AG09319 (cell line): ENCODE measurements around the gene FGGY.
"Not testable (repeated sequence)": the region's sequence is repeated elsewhere in the genome, so short reads cannot be mapped to it uniquely, and the experiment has no call there.

Source experiments
- DNase-seq: peaks from one replicate; pipeline ENCODE4 v3.0.0-alpha.2; 2010; ENCODE audit warnings: low read depth; ENCODE audit errors: extremely low read depth
- TF ChIP-seq, protein P1 (sequence below): IDR thresholded peaks from 2 replicates; pipeline ENCODE4 v1.5.1; 2011; ENCODE audit warnings: low read depth, mild to moderate bottlenecking, inconsistent platforms, low read length, moderate library complexity

The FGGY gene

GRCh38 chr1:59635097-59635496 lies 338.2 kb downstream of the FGGY start:
- TF ChIP-seq, protein P1, sequence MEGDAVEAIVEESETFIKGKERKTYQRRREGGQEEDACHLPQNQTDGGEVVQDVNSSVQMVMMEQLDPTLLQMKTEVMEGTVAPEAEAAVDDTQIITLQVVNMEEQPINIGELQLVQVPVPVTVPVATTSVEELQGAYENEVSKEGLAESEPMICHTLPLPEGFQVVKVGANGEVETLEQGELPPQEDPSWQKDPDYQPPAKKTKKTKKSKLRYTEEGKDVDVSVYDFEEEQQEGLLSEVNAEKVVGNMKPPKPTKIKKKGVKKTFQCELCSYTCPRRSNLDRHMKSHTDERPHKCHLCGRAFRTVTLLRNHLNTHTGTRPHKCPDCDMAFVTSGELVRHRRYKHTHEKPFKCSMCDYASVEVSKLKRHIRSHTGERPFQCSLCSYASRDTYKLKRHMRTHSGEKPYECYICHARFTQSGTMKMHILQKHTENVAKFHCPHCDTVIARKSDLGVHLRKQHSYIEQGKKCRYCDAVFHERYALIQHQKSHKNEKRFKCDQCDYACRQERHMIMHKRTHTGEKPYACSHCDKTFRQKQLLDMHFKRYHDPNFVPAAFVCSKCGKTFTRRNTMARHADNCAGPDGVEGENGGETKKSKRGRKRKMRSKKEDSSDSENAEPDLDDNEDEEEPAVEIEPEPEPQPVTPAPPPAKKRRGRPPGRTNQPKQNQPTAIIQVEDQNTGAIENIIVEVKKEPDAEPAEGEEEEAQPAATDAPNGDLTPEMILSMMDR, result no peak
- no peak for DNase-seq

DNA sequence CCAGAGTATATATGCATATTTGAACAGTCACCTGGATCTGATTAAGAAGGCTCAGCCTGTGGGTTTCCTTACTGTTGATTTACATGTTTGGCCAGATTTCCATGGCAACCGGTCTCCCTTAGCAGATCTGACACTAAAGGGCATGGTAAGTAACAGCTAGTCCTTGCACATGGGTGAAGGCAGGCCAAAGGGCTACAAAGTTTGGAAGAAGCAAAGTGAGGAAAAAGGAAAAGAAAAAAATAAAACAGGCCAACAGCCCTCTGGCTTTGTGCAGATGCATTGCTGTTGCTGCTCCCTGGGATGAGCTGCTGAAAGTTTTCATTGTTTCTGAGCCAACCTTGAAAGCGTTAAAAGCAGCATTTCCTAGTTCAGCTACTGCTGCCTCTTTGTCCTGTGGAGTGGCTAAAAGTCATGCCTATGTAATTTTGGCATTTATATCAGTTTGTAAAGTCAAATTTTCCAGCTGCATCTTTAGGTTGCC lies 341.4 kb downstream of the FGGY start:
- TF ChIP-seq, protein P1, result no peak
- DNase-seq, result peak; percentile 92

DNA sequence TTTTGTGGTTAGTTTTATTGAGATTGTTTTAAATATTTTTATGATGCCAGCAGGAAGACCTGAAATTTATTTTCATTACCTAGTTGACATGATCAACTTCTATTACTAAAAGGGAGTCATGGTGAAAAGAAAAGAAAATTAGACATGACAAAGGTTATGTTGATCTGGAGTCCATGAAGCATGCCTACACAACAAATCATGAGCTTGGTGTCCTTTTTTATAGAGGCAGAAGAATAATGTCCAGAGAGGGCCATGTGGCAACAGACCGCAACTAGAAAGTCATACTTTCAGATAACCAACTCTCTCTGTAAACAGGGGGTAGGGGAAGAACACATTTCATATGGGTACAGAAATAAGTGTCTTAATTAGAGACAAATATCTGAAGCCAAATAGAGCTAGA lies 342.4 kb downstream of the FGGY start:
- no peak for DNase-seq

GRCh38 chr1:59640851-59641250 lies 344.0 kb downstream of the FGGY start:
- TF ChIP-seq, protein P1, result no peak
- no peak for DNase-seq

More for the DNA sequence above, 342.4 kb downstream of the FGGY start:
- TF ChIP-seq, protein P1, result no peak

DNA sequence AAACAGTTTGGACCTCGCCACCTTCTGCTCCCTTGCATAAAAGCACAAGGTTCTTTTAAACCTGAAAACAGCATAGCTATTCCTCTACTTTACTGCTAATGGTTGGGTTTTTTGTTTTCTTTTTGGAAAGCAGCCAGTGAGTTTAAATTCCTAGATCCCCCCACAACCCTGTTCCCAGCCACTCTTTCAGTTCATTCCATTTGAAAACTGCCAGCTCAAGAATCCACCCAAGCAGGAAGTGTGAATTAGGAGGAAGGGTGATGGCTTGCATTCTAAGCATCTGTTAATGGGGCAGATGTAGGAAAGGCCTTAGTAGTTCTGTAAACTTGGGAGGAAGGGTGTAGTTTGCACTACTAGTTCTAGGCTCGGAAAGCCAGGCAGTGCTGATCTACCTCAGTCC lies 344.9 kb downstream of the FGGY start:
- TF ChIP-seq, protein P1, result no peak
- no peak for DNase-seq

DNA sequence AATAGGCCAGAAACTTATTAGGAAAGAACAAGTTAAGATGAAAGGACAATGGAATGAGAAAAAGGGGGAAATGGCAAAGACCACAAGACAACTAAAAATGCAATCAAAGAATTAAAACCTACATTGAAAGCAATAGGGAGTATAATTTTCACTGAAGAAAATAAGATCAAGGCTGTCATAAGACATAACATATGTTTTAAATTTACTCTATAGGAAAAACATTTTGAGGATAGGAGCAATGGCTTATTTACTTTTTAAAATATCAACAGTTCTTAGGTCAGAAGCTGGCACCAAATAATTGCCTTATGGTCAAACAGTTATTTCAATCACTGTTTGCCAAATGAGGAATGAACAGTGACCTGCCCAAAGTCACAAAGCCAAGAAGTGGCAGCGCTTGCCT lies 346.6 kb downstream of the FGGY start:
- no peak for DNase-seq
- TF ChIP-seq, protein P1, result no peak

GRCh38 chr1:59645893-59646292 lies 349.0 kb downstream of the FGGY start:
- peak; percentile 54 for DNase-seq

DNA sequence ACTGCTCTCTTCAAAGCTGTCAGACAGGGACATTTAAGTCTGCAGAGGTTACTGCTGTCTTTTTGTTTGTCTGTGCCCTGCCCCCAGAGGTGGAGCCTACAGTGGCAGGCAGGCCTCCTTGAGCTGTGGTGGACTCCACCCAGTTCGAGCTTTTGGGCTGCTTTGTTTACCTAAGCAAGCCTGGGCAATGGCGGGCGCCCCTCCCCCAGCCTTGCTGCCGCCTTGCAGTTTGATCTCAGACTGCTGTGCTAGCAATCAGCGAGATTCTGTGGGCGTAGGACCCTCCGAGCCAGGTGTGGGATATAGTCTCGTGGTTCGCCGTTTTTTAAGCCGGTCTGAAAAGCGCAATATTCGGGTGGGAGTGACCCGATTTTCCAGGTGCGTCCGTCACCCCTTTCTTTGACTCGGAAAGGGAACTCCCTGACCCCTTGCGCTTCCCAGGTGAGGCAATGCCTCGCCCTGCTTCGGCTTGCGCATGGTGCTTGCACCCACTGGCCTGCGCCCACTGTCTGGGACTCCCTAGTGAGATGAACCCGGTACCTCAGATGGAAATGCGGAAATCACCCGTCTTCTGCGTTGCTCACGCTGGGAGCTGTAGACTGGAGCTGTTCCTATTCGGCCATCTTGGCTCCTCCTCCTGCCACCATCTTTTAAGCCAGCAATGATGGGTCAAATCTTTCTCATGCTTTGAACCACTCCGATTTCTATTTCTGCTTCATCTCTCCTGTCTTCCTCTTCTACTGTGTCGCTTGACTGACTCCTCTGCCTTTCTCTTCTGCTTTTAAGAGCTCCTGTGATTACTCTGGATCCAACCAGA lies 356.5 kb downstream of the FGGY start:
- not testable (repeated sequence) for DNase-seq

More at GRCh38 chr1:59645893-59646292, 349.0 kb downstream of the FGGY start:
- TF ChIP-seq, protein P1, result peak; percentile 5
